ENCODE results near the gene MTERF2. TPM values are rescaled to one million over a fixed set of nuclear protein-coding genes. Genes with fewer than 3 reads are reported as not detected.

The MTERF2 gene
- total RNA-seq, 1 experiment from 2014 or later = 5.0 TPM

DNA sequence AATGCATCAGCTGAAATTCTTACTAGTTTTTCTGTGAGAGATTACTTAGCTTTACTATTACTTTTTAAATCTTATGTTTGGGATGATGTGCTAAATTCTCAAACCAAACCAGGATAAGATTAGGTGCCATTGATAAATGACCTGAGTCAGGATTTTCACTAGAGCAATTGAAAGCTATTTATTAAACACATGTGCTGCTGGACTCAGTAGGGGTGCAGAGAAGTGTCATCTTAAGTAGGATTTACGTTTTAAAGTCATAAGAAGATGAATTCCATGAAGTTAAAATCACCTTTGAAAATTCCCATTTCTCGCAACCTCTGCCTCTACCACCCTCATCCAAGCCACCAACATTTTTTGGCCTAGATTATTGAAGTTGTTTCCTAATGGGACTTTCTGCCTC is 22.4 kb downstream of the MTERF2 start:
- H3K9me3 ChIP-seq (ENCODE audit: control insufficient read depth, low read depth, low read length) = no peaks in the 10 kb centered on the region
- H3K79me2 ChIP-seq (ENCODE audit: insufficient read depth, low read length) = no peaks in the 10 kb centered on the region
- no peak overlapping the region for H2BK12ac ChIP-seq (ENCODE audit: insufficient read length, low read depth, low read length)
- no peak overlapping the region for H3K27ac Mint-ChIP-seq
- no peak overlapping the region for H3K9ac ChIP-seq (ENCODE audit: extremely low read depth, insufficient read length, low read length)
- H4K20me1 ChIP-seq (ENCODE audit: control insufficient read depth, insufficient read depth, insufficient read length) = no peaks in the 10 kb centered on the region
- H2AK5ac ChIP-seq (ENCODE audit: insufficient read length, low read length) = no peak overlapping the region
- H2BK5ac ChIP-seq (ENCODE audit: insufficient read length, low read length) = no peak overlapping the region
- H3K79me1 ChIP-seq (ENCODE audit: insufficient read depth, low read depth, low read length, poor library complexity, severe bottlenecking) = no peaks in the 10 kb centered on the region
- H3K4me1 Mint-ChIP-seq = no peaks in the 10 kb centered on the region
- no peak overlapping the region for H3K56ac ChIP-seq (ENCODE audit: insufficient read length, low read depth, low read length)
- H3K27me3 Mint-ChIP-seq (ENCODE audit: low read depth) = no peaks in the 10 kb centered on the region; the same call in 1 of the 2 replicates
- H4K91ac ChIP-seq (ENCODE audit: insufficient read length, low read depth, low read length) = no peak overlapping the region
- H2BK15ac ChIP-seq (ENCODE audit: low read depth, low read length) = no peak overlapping the region
- H4K5ac ChIP-seq (ENCODE audit: insufficient read length, low read depth, low read length) = no peak overlapping the region
- no peaks in the 10 kb centered on the region for H3K27me3 ChIP-seq (ENCODE audit: insufficient read depth, low read length)
- no peak overlapping the region for H3K4me3 Mint-ChIP-seq
- no peak overlapping the region for H3T11ph ChIP-seq (ENCODE audit: low read length)
- no peaks in the 10 kb centered on the region for H3K4me1 ChIP-seq (ENCODE audit: insufficient read depth, low read length)
- H4K8ac ChIP-seq (replicated peaks; ENCODE audit: insufficient read length, low read depth, low read length) = no peak overlapping the region
- no peak overlapping the region for H2BK20ac ChIP-seq (ENCODE audit: low read depth, low read length, poor library complexity, severe bottlenecking)
- no peak overlapping the region for H3K14ac ChIP-seq (ENCODE audit: insufficient read depth, low read length)
- no peak overlapping the region for H2BK120ac ChIP-seq (ENCODE audit: low read depth, low read length, poor library complexity, severe bottlenecking)
- H3K23ac ChIP-seq (ENCODE audit: insufficient read length, low read depth, low read length) = no peak overlapping the region
- no peak for DNase-seq
- H3K18ac ChIP-seq (ENCODE audit: insufficient read length, low read depth, low read length) = no peak overlapping the region
- H3K4me2 ChIP-seq (ENCODE audit: insufficient read depth, insufficient read length, low read length) = no peak overlapping the region
- no peak overlapping the region for H3K4ac ChIP-seq (ENCODE audit: low read depth, low read length)
- no peaks in the 10 kb centered on the region for H3K23me2 ChIP-seq (ENCODE audit: insufficient read length, low read depth, low read length, poor library complexity, severe bottlenecking)
- H2AFZ ChIP-seq (ENCODE audit: low read length) = no peak overlapping the region
- no peaks in the 10 kb centered on the region for H3K9me3 Mint-ChIP-seq
- TF ChIP-seq, protein P1, sequence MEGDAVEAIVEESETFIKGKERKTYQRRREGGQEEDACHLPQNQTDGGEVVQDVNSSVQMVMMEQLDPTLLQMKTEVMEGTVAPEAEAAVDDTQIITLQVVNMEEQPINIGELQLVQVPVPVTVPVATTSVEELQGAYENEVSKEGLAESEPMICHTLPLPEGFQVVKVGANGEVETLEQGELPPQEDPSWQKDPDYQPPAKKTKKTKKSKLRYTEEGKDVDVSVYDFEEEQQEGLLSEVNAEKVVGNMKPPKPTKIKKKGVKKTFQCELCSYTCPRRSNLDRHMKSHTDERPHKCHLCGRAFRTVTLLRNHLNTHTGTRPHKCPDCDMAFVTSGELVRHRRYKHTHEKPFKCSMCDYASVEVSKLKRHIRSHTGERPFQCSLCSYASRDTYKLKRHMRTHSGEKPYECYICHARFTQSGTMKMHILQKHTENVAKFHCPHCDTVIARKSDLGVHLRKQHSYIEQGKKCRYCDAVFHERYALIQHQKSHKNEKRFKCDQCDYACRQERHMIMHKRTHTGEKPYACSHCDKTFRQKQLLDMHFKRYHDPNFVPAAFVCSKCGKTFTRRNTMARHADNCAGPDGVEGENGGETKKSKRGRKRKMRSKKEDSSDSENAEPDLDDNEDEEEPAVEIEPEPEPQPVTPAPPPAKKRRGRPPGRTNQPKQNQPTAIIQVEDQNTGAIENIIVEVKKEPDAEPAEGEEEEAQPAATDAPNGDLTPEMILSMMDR (conservative IDR thresholded peaks at IDR 0.05) = no peak
- no CpG with 5 or more reads among the region's 2 CpGs for WGBS (ENCODE audit: extremely low coverage, insufficient read length, low lambda C conversion rate)
- H3K36me3 Mint-ChIP-seq (ENCODE audit: insufficient read depth in 1 of 3, low read depth in 3 of 3) = peaks cover 0 to 15% (median 12%) of the 10 kb centered on the region in 3 experiments; a peak in 5 of 7 replicates
- H3K27ac ChIP-seq (ENCODE audit: insufficient read length, low read depth, low read length) = no peak overlapping the region

Data from H9 (cell line).